ENCODE results near the gene SNX10. TPM values are rescaled to one million over a fixed set of nuclear protein-coding genes. Genes with fewer than 3 reads are reported as not detected.
A peak's percentile ranks its signal among the peaks of the same experiment; 100 is the strongest.

The SNX10 gene
- total and polyA plus RNA-seq, 7 experiments from 2014 or later = 5.0 to 37.0 (median 7.2) TPM

- Mint-ChIP-seq H3K4me1 (peaks cover 0 to 6% (median 3%) of the 10 kb centered on the region in 7 donors), H3K4me3 (no peak overlapping the region), H3K27me3 (peaks cover 28 to 50% (median 37%) of the 10 kb centered on the region in 5 donors), H3K27ac (no peak overlapping the region), H3K36me3 (no peaks in the 10 kb centered on the region), H3K9me3 (no peaks in the 10 kb centered on the region)
- no peak for DNase-seq
- Histone ChIP-seq H3K4me1 (ENCODE audit: control insufficient read depth in 2 of 2, insufficient read depth in 2 of 2, low read length in 2 of 2) (no peaks in the 10 kb centered on the region), H3K27me3 (ENCODE audit: control insufficient read depth in 2 of 2, insufficient read depth in 2 of 2, low read length in 2 of 2) (no peaks in the 10 kb centered on the region), H3K36me3 (ENCODE audit: control insufficient read depth in 2 of 3, insufficient read depth in 3 of 3, low read length in 3 of 3) (no peaks in the 10 kb centered on the region), H3K4me3 (ENCODE audit: low read length) (no peak overlapping the region), H3K27ac (ENCODE audit: low read depth, low read length) (no peak overlapping the region), H3K9me3 (ENCODE audit: control insufficient read depth in 2 of 3, low read length in 3 of 3) (no peaks in the 10 kb centered on the region)
- intact Hi-C loops (cut with micrococcal nuclease) = no loop called here
- CTCF ChIA-PET = interaction anchor here (2.8 kb wide), 1 partner anchor 12 kb away, joined by 10 read pairs; no protein-coding TSS in a partner anchor
- POLR2A ChIA-PET = no interaction called here
- no peak for ATAC-seq
Measured at GRCh38 chr7:26381476-26382353, 90.1 kb downstream of the SNX10 start.

DNA sequence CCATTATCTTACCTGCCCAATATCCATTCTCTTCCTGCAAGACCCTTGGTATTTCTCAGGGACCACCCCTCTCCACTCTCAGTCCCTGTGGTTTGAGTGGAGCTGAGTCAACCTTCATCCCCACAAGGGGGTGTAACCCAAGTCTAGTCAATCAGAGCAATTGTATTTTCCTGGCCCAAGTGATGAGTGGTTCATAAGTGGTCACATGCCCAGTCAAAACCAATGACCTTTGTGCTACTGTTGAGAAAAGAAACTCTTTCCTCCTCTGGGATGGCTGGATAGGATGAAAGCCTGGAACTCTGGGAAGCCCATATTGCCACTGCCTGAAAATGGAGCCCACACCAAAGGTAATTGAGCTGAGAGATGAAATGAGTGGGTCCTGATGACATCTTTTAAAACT is 93.6 kb downstream of the SNX10 start:
- Histone ChIP-seq H3K27ac (ENCODE audit: low read depth, low read length) (no peak overlapping the region), H3K4me1 (ENCODE audit: control insufficient read depth in 2 of 2, insufficient read depth in 2 of 2, low read length in 2 of 2) (no peaks in the 10 kb centered on the region), H3K9me3 (ENCODE audit: control insufficient read depth in 2 of 3, low read length in 3 of 3) (no peaks in the 10 kb centered on the region), H3K4me3 (ENCODE audit: low read length) (no peak overlapping the region), H3K36me3 (ENCODE audit: control insufficient read depth in 2 of 3, insufficient read depth in 3 of 3, low read length in 3 of 3) (no peaks in the 10 kb centered on the region), H3K27me3 (ENCODE audit: control insufficient read depth in 2 of 2, insufficient read depth in 2 of 2, low read length in 2 of 2) (peaks cover 4 to 5% of the 10 kb centered on the region in 2 donors)
- Mint-ChIP-seq H3K4me3 (no peak overlapping the region), H3K36me3 (no peaks in the 10 kb centered on the region), H3K27ac (no peak overlapping the region), H3K9me3 (no peaks in the 10 kb centered on the region), H3K27me3 (peaks cover 28 to 55% (median 40%) of the 10 kb centered on the region in 5 donors), H3K4me1 (peaks cover 0 to 2% (median 0%) of the 10 kb centered on the region in 7 donors)
- ATAC-seq (no peak), DNase-seq (no peak)
- ChIA-PET POLR2A (no interaction called here), CTCF (no interaction called here)
- intact Hi-C loops (cut with micrococcal nuclease) = no loop called here

DNA sequence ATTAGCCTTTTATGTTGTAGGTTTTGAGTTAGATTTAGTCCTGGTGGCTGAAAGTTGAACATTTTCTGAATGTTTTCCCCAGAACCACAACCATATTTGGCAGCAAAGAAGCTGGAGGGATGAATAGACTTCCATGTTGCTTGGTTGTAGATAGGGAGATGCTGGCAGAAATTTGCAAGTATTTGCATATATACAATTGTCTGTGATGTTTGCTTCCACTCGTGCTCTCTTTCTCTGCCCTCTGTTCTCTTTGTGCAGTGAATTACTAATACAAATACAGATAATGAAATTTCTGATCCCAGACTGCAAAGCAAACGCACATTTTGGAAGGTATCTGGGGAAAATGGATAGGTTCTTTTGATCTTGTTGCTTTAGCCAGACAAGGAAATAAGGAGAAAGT is 96.1 kb downstream of the SNX10 start:
- H3K27me3 Mint-ChIP-seq = peaks cover 38 to 61% (median 47%) of the 10 kb centered on the region in 5 donors
- H3K9me3 Mint-ChIP-seq = no peaks in the 10 kb centered on the region
- Histone ChIP-seq H3K9me3 (ENCODE audit: control insufficient read depth in 2 of 3, low read length in 3 of 3) (no peaks in the 10 kb centered on the region), H3K27me3 (ENCODE audit: control insufficient read depth in 2 of 2, insufficient read depth in 2 of 2, low read length in 2 of 2) (peaks cover 4 to 5% of the 10 kb centered on the region in 2 donors), H3K4me3 (ENCODE audit: low read length) (no peak overlapping the region), H3K36me3 (ENCODE audit: control insufficient read depth in 2 of 3, insufficient read depth in 3 of 3, low read length in 3 of 3) (no peaks in the 10 kb centered on the region), H3K27ac (ENCODE audit: low read depth, low read length) (no peak overlapping the region), H3K4me1 (ENCODE audit: control insufficient read depth in 2 of 2, insufficient read depth in 2 of 2, low read length in 2 of 2) (no peaks in the 10 kb centered on the region)
- H3K36me3 Mint-ChIP-seq = no peaks in the 10 kb centered on the region
- peaks cover 0 to 2% (median 0%) of the 10 kb centered on the region in 7 donors for H3K4me1 Mint-ChIP-seq
- ChIA-PET POLR2A (no interaction called here), CTCF (no interaction called here)
- H3K27ac Mint-ChIP-seq = no peak overlapping the region
- no peak for ATAC-seq
- intact Hi-C loops (cut with micrococcal nuclease) = no loop called here
- DNase-seq = no peak
- H3K4me3 Mint-ChIP-seq = no peak overlapping the region

GRCh38 chr7:26388256-26388655 is 96.6 kb downstream of the SNX10 start:
- Mint-ChIP-seq H3K27me3 (peaks cover 38 to 63% (median 49%) of the 10 kb centered on the region in 5 donors), H3K27ac (no peak overlapping the region), H3K4me1 (peaks cover 0 to 2% (median 0%) of the 10 kb centered on the region in 7 donors), H3K9me3 (no peaks in the 10 kb centered on the region), H3K36me3 (no peaks in the 10 kb centered on the region), H3K4me3 (no peak overlapping the region)
- Histone ChIP-seq H3K27me3 (ENCODE audit: control insufficient read depth in 2 of 2, insufficient read depth in 2 of 2, low read length in 2 of 2) (peaks cover 4 to 5% of the 10 kb centered on the region in 2 donors), H3K9me3 (ENCODE audit: control insufficient read depth in 2 of 3, low read length in 3 of 3) (no peaks in the 10 kb centered on the region), H3K4me1 (ENCODE audit: control insufficient read depth in 2 of 2, insufficient read depth in 2 of 2, low read length in 2 of 2) (no peaks in the 10 kb centered on the region), H3K4me3 (ENCODE audit: low read length) (no peak overlapping the region), H3K36me3 (ENCODE audit: control insufficient read depth in 2 of 3, insufficient read depth in 3 of 3, low read length in 3 of 3) (no peaks in the 10 kb centered on the region), H3K27ac (ENCODE audit: low read depth, low read length) (no peak overlapping the region)
- DNase-seq (no peak), ATAC-seq (peak; percentile 38)
- intact Hi-C loops (cut with micrococcal nuclease) = no loop called here
- ChIA-PET CTCF (no interaction called here), POLR2A (no interaction called here)

GRCh38 chr7:26390016-26390415 is 98.4 kb downstream of the SNX10 start:
- Histone ChIP-seq H3K4me1 (ENCODE audit: control insufficient read depth in 2 of 2, insufficient read depth in 2 of 2, low read length in 2 of 2) (no peaks in the 10 kb centered on the region), H3K27ac (ENCODE audit: low read depth, low read length) (no peak overlapping the region), H3K9me3 (ENCODE audit: control insufficient read depth in 2 of 3, low read length in 3 of 3) (no peaks in the 10 kb centered on the region), H3K27me3 (ENCODE audit: control insufficient read depth in 2 of 2, insufficient read depth in 2 of 2, low read length in 2 of 2) (peaks cover 4 to 5% of the 10 kb centered on the region in 2 donors), H3K36me3 (ENCODE audit: control insufficient read depth in 2 of 3, insufficient read depth in 3 of 3, low read length in 3 of 3) (no peaks in the 10 kb centered on the region), H3K4me3 (ENCODE audit: low read length) (no peak overlapping the region)
- CTCF ChIA-PET = interaction anchor here (1.2 kb wide), 1 partner anchor 771 kb away, joined by 4 read pairs; no protein-coding TSS in a partner anchor
- Mint-ChIP-seq H3K4me3 (no peak overlapping the region), H3K9me3 (no peaks in the 10 kb centered on the region), H3K36me3 (no peaks in the 10 kb centered on the region), H3K4me1 (peaks cover 0 to 2% (median 0%) of the 10 kb centered on the region in 7 donors), H3K27me3 (peaks cover 29 to 72% (median 49%) of the 10 kb centered on the region in 5 donors), H3K27ac (no peak overlapping the region)
- no peak for ATAC-seq
- POLR2A ChIA-PET = no interaction called here
- no peak for DNase-seq
- intact Hi-C loops (cut with micrococcal nuclease) = no loop called here

GRCh38 chr7:26393818-26394217 is 102.2 kb downstream of the SNX10 start:
- DNase-seq = no peak
- CTCF ChIA-PET = no interaction called here
- peaks cover 5 to 6% of the 10 kb centered on the region in 2 donors for H3K27me3 ChIP-seq (ENCODE audit: control insufficient read depth in 2 of 2, insufficient read depth in 2 of 2, low read length in 2 of 2)
- peaks cover 35 to 70% (median 60%) of the 10 kb centered on the region in 5 donors for H3K27me3 Mint-ChIP-seq
- no peak overlapping the region for H3K27ac Mint-ChIP-seq
- H3K4me3 ChIP-seq (ENCODE audit: low read length) = no peak overlapping the region
- H3K36me3 Mint-ChIP-seq = no peaks in the 10 kb centered on the region
- no peaks in the 10 kb centered on the region for H3K4me1 ChIP-seq (ENCODE audit: control insufficient read depth in 2 of 2, insufficient read depth in 2 of 2, low read length in 2 of 2)
- intact Hi-C loops (cut with micrococcal nuclease) = no loop called here
- POLR2A ChIA-PET = no interaction called here
- H3K4me1 Mint-ChIP-seq = peaks cover 1 to 8% (median 6%) of the 10 kb centered on the region in 7 donors
- no peak for ATAC-seq
- no peak overlapping the region for H3K4me3 Mint-ChIP-seq
- no peaks in the 10 kb centered on the region for H3K36me3 ChIP-seq (ENCODE audit: control insufficient read depth in 2 of 3, insufficient read depth in 3 of 3, low read length in 3 of 3)
- no peaks in the 10 kb centered on the region for H3K9me3 ChIP-seq (ENCODE audit: control insufficient read depth in 2 of 3, low read length in 3 of 3)
- no peaks in the 10 kb centered on the region for H3K9me3 Mint-ChIP-seq
- H3K27ac ChIP-seq (ENCODE audit: low read depth, low read length) = no peak overlapping the region

DNA sequence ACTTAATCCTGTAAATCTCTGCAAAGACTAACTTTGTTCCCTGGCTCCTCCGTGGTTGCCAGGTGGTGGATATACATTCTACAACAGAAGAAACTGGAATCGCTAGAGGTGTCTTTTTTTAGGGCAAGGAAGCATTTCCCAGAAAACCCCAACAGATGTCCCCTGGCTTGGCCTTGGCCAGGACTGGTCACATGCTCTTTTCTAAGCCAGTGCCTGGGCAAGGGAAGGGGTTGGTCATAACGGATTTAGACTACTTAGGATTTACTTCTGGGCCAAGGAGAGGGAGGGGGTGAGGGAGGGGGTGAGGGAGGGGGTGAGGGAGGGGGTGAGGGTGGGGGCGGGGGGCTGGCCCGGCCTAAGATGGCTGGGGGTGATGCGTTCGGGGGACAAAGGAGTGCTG is 105.7 kb downstream of the SNX10 start:
- H3K36me3 Mint-ChIP-seq = no peaks in the 10 kb centered on the region

More for the DNA sequence above, 105.7 kb downstream of the SNX10 start:
- CTCF ChIA-PET = no interaction called here
- H3K4me1 ChIP-seq (ENCODE audit: control insufficient read depth in 2 of 2, insufficient read depth in 2 of 2, low read length in 2 of 2) = no peaks in the 10 kb centered on the region
- ATAC-seq (no peak), DNase-seq (no peak)
- no peaks in the 10 kb centered on the region for H3K36me3 ChIP-seq (ENCODE audit: control insufficient read depth in 2 of 3, insufficient read depth in 3 of 3, low read length in 3 of 3)
- Mint-ChIP-seq H3K4me1 (peaks cover 7 to 16% (median 12%) of the 10 kb centered on the region in 7 donors), H3K27me3 (peaks cover 34 to 66% (median 63%) of the 10 kb centered on the region in 5 donors), H3K9me3 (no peaks in the 10 kb centered on the region), H3K4me3 (peak overlapping the region in 9 of 10 donors; percentile 30 to 91 (median 82)), H3K27ac (no peak overlapping the region)
- H3K27ac ChIP-seq (ENCODE audit: low read depth, low read length) = no peak overlapping the region
- POLR2A ChIA-PET = no interaction called here
- H3K4me3 ChIP-seq (ENCODE audit: low read length) = no peak overlapping the region
- peaks cover 0 to 6% of the 10 kb centered on the region in 2 donors for H3K27me3 ChIP-seq (ENCODE audit: control insufficient read depth in 2 of 2, insufficient read depth in 2 of 2, low read length in 2 of 2)
- intact Hi-C loops (cut with micrococcal nuclease) = no loop called here
- H3K9me3 ChIP-seq (ENCODE audit: control insufficient read depth in 2 of 3, low read length in 3 of 3) = no peaks in the 10 kb centered on the region

All from naive thymus-derived CD4-positive, alpha-beta T cell (primary cell).